ENCODE measurements around the gene PEG3. TPM values are rescaled to one million over a fixed set of nuclear protein-coding genes. Genes with fewer than 3 reads are reported as not detected.

PEG3 gene
- total RNA-seq, 1 donor from 2014 or later, result 49.7 TPM

- FAIRE-seq (no peak), DNase-seq (ENCODE audit: low spot score in 2 of 2) (no peak)
Measured at GRCh38 chr19:56813531-56813930, 27.0 kb downstream of the PEG3 start.

DNA sequence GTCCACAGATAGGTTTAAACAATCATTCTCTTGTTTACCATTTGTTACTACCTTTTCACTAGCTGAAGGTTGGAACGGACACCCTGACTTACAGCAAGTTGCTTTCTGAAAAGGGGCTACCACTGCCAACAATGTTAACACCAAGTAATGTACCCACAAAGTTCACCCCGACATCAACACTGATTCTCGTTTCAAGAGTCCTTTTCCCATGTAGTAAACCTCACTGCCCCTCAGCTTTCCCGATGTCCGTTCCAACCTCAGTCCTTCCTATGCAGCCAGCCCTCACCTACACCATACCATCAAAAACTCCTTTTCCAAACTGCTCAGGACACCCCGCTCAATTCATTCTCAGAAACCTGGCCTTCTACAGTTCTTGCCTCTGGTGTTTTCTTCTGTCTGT lies 29.0 kb downstream of the PEG3 start:
- no peak for DNase-seq (ENCODE audit: low spot score in 2 of 2)
- FAIRE-seq, result no peak

- FAIRE-seq (no peak), DNase-seq (ENCODE audit: low spot score in 2 of 2) (no peak)
Measured at GRCh38 chr19:56810260-56810659, 30.3 kb downstream of the PEG3 start.

GRCh38 chr19:56808717-56809392 lies 31.7 kb downstream of the PEG3 start:
- DNase-seq (ENCODE audit: low spot score in 2 of 2) (no peak), FAIRE-seq (no peak)

DNA sequence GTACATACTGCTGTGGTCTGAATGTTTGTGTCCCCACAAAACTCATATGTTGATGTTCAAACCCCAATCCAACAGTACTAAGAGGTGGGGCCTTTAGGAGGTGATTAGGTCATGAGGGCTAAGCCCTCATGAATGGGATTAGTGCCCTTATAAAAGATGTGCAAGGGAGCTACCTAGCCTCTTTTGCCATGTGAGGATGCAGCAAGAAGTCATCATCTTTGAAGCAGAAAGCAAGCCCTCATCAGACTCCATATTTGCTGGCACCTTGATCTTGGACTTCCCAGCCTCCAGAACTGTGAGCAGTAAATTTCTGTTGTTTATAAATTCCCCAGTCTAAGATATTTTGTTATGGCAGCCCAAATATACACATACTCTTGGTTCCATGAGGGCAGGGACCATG lies 33.9 kb downstream of the PEG3 start:
- FAIRE-seq, result no peak
- no peak for DNase-seq (ENCODE audit: low spot score in 2 of 2)

Small RNA genes within 50 kb of the gene (small RNA-seq; reads per million reads assigned to genes)
- gene AC006115.2, result not detected

Other genes starting within 250 kb of the PEG3 start
- gene ZNF71, start 245.4 kb downstream of the PEG3 start, total RNA-seq, result 14.7 TPM
- 26.5 TPM for gene SMIM17, start 197.6 kb downstream of the PEG3 start, total RNA-seq
- gene ZNF835, start 169.0 kb downstream of the PEG3 start, total RNA-seq, result 13.0 TPM
- gene ZIM2, start within 50 bp of the PEG3 start, total RNA-seq, result 4.5 TPM

Measured in frontal cortex (tissue), 4 donors.